ENCODE measurements around the gene SLC9A8.

DNA sequence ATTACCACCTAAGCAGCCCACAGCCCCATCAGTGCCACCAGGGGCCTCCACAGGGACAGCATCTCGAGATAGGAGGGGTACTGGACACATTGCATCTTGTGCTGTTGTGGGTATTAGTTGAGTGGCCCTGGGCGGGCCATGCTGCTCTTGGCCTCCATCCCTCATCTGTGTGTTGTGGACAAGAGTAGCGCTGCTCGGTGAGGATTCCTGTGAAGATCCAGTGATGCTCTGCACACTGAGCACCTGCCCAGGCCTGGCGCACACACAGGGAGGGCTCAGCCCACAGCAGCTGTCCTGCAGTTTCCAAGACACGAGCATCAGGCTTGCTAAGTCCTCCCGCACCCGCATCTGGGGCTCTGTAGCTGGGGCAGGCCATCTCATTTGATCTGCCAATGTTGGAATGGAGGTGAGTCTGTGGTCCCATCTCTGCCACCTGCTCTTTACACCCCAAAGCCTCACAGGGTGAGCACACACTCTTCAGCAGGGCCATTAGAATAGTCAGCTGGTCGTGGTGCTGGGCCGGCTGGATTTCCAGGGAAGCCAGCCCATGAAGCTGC lies 70.7 kb downstream of the SLC9A8 start:
- TF ChIP-seq, protein P1, sequence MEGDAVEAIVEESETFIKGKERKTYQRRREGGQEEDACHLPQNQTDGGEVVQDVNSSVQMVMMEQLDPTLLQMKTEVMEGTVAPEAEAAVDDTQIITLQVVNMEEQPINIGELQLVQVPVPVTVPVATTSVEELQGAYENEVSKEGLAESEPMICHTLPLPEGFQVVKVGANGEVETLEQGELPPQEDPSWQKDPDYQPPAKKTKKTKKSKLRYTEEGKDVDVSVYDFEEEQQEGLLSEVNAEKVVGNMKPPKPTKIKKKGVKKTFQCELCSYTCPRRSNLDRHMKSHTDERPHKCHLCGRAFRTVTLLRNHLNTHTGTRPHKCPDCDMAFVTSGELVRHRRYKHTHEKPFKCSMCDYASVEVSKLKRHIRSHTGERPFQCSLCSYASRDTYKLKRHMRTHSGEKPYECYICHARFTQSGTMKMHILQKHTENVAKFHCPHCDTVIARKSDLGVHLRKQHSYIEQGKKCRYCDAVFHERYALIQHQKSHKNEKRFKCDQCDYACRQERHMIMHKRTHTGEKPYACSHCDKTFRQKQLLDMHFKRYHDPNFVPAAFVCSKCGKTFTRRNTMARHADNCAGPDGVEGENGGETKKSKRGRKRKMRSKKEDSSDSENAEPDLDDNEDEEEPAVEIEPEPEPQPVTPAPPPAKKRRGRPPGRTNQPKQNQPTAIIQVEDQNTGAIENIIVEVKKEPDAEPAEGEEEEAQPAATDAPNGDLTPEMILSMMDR (IDR thresholded peaks at IDR 0.05; ENCODE audit: low read length) = no peak
- TF ChIP-seq EZH2 (optimal IDR thresholded peaks at IDR 0.05; ENCODE audit: low read depth, low read length) (no peak), EZH2phosphoT487 (IDR thresholded peaks at IDR 0.05; ENCODE audit: low read length) (no peak)

Measured in MM.1S (cell line).